GF-D8 (cell line): ENCODE results near the gene GNG7.
A peak's percentile ranks its signal among the peaks of the same experiment; 100 is the strongest.
"Not testable (repeated sequence)": the region's sequence is repeated elsewhere in the genome, so short reads cannot be mapped to it uniquely, and the experiment has no call there.

Source experiments
- DNase-seq: peaks from one replicate; lab custom pipeline; 2025; lab: John Stamatoyannopoulos, UW

The GNG7 gene

DNA sequence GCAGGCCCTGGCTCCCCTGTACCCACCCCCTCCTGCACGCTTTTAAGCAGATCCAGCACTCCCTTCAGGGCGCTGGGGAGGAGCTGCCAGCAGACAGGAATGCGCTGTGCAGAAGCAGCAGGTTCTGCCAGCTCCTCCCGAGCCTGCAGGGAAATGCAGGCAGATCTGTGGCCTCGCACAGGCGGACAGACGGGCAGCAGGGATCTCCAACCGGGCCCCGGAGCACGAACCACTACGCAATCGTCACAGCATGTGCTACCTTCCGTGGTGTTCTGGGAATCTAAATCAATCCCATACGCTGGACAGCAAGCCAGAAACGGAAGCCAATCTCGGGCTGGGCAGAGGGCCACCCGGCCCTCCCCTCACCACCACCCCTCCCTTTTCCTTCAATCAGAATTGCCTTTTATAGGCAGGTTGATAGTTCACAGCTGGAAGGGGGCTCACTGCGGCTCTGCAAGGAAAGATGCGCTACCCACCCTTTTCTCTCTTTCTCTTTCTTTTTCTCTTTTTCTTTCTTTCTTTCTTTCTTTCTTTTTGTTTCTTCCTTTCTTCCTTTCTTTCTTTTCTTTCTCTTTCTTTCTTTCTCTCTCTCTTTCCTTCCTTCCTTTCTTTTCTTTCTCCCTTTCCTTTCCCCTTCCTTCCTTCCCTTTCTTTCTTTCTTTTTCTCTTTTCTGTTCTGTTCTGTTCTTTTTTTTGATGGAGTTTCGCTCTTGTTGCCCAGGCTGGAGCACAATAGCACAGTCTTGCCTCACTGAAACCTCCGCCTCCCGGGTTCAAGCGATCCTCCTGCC lies 99.9 kb downstream of the GNG7 start:
- DNase-seq = no peak

DNA sequence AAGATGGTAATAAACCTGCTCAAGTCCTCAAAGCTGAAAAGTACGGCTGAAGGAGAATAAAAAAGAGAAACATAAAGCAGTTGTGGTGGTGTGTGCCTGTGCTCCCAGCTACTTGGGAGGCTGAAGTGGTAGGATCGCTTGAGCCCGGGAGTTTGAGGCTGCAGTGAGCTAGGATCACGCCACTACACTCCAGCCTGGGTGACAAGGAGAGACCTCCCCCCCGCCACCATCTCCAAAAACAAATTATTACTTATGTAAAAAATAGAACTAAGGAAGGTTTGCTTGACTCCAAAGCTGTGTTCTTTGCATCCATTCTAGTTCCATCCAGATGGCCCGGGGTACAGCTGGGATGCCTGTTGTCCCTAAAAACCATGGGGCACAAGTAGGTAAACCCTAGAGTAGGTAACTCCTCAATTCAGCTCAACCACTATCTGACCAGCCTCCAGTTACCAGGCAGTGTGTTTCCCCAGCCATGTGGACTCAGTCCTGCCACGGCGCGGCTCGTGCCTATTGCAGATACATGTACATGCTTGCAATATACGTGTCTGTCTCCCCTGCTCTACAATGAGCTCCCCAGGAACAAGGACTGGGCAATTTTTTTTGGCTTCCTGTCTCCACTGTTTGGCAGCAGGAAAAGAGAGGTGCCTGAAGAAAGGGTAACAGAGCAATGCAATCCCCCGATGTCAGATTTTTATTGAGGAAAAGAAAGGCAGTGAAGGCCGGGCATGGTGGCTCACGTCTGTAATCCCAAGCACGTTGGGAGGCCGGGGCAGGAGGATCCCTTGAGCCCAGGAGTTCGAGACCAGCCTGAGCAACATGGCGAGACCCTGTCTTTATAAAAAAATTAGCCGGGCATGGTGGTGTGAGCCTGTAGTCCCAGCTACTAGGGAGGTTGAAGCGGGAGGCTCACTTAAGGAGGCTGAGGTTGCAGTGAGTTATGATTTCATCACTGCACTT lies 101.3 kb downstream of the GNG7 start:
- no peak for DNase-seq

DNA sequence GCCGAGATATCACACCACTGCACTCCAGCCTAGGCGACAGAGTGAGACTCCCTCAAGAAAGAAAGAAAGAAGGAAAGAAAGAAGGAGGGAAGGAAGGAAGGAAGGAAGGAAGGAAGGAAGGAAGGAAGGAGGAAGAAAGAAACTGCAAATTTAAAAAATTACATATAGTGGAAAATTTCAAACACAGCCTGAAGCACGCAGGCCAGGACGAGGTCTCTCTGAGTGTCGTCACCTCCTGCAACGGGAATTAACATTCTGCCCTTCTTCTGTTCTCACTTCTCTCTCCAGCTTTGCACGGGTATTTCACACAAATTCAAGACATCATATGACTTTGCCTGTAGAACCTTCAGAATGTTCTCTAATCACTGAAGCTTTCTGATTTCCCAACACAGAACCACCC lies 108.2 kb downstream of the GNG7 start:
- no peak for DNase-seq

DNA sequence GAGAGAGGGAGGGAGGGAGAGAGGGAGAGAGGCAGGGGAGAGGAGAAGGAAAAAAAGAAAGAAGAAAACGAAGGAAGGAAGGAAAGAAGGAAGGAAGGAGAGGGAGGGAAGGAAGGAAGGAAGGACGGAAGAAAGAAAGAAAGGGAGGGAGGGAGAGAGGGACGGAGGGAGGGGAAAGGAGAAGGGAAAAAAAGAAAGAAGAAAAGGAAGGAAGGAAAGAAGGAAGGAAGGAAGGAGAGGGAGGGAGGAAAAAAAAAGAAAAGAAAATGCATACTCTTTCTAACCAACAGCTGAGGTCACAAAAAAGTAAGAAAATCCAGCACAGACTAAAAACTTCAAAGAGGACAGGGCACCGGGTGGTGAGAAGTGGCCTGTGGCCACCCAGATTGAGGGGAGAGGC lies 109.7 kb downstream of the GNG7 start:
- DNase-seq = no peak

DNA sequence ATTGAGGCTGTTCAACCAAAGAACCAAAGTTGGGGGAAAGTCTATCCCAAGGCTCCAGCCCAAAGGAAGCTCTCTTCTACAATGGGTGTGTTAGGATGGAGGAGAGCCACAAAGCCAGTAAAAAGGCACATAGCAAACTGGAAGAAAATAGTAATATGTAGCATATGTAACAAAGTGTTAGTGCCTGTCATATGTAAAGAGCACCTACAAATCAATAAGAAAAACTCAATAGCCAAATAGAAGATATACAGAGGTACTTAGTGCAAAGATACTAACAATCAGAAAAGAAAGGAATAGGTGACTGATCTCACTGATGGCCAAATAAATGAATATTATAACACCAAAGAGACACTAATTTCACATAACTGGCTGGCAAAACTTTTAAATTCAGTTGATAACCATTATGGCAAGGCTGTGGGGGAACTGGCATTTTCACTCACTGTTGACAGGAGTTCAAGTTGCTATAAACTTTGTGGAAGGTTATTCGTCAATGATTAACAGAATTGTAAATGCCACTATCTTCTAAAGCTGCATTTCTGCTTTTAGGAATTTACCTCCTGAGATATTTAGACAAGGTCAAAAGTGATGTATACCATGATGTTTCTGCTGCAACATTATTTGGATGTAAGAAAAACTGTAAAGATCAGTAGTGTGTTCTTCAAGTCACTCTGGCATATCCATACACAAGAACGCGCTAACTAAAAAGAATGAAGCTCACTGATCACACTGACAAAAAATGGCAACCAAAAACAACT lies 110.8 kb downstream of the GNG7 start:
- DNase-seq = no peak

DNA sequence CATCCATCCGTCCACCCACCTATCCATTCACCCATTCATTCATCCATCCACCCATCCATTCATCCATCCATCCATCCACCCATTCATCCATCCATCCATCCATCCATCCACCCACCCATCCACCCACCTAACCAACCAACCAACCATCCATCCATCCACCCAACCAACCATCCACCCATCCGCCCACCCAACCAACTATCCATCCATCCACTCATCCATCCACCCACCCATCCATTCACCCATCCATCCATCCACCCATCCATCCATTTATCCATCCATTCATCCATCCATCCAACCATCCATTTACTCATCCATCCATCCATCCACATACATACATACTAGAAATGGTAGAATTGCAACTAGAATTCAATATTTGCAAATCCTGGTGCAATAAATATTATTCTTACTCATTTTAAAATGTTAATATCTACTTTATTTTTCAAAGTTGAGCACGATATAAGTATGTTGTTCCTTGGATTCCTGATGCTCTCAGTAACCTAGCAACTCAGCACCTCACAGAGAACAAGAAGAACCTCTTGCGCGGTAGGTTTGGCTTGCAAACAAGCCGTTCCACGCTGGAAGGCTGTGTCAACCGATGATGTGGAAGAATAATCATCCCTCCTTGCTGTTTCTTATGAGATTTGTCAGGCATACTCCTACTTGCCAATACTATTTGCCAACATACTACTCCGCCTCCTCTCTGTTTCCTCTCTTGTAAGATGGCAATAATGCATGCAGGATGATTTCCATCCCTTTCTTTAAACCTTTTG lies 111.7 kb downstream of the GNG7 start:
- DNase-seq = no peak

DNA sequence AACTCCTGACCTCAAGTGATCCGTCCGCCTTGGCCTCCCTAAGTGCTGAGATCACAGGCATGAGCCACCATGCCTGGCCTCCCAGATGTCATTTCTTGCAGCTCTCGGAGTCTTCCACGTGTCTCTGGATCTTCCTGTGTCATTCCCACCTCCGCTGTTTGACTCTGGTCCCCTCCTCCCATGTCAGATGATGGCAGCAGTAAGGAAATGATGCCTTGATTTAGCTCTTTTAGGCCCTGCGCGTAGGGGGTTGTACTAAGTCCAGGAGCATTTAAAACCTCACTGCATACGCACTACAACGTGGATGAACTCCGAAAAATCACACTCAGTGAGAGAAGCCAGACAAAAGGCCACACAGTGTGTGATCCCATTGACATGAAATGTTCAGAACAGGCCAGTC lies 113.1 kb downstream of the GNG7 start:
- DNase-seq = no peak

DNA sequence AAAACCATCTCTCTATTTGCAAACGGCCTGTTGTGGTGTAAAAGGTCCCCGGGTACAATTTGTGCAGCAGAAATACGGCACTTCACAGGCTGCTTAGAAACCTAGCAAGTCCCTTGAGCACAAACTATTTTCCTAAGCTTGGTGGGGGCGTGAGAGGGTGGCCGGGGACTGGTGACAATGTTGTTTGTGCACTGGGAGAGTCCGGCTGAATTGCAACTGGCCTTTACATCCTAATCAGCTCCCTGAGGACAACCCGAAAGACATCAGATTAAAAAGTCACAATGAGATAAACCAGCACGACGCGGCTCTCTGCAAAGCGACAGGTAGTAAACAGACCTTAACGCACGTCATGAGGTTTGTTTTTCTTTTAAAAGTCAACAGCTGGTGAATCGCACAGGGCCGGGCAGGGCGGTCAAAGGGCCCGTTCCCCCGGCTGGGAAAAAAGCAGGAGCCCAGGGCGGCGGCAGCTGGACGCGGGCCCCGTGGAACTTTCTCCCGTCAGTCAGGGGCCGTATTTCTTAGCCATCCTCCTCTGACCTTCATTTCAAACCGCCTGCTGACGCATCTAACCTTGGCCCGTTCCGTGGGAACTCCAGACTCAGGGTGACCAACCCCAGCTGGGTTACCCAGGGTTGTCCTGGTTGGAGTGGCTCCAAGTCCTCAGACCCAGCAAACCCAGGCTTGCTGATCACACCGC lies 114.3 kb downstream of the GNG7 start:
- DNase-seq = no peak

DNA sequence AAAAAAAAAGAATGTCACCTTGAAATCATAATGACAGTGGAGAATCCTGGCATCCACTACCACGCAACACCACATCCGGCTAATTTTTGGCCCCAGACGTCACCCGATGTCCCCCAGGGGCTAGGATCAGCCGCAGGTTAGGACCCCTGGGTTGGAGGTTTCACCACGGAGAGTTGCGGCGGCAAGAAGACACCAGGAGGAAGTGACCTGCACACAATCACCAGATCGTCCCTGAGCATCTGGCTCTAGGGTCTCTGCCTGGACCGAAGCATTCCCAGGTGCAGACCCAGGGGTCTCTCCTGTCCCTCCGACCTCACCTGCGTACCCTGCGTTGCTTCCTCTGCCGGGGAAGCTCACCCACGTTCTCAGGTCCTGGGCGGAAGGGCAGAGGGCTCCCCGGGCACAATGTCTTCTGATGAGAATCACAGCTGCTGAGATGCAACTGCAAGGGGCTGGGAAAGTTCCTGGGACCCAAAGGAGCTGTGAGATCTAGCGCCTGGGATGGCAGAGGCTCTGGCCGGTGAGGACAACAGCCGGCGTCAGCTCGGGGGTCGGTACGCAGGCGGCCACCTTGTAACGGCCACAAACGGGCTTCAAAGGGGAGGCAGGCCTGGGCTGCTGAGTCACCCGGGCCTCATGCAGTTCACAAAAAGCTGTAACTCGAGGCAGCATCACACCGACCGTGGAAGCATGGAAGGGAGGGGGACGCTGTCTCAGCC lies 115.3 kb downstream of the GNG7 start:
- no peak for DNase-seq

DNA sequence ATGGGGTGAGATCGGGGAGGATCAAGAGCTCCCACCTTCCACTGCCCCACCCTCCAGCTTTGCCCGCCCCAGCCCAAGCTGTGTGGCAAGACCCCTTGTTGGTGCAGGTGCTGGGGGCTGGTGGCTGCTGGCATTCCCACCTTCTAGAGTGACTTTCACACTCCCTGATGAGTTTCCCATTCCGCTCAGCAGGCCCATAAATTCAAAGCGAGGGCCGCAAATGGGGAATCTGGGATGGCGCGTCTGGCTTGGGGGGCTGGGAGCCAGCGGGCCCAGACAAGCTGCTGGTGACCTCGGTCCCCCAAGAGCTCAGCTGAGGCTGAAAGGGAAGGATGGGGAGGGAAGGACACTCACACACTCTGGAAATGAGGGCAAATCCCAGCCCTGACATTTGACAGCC lies 116.3 kb downstream of the GNG7 start:
- DNase-seq = no peak

DNA sequence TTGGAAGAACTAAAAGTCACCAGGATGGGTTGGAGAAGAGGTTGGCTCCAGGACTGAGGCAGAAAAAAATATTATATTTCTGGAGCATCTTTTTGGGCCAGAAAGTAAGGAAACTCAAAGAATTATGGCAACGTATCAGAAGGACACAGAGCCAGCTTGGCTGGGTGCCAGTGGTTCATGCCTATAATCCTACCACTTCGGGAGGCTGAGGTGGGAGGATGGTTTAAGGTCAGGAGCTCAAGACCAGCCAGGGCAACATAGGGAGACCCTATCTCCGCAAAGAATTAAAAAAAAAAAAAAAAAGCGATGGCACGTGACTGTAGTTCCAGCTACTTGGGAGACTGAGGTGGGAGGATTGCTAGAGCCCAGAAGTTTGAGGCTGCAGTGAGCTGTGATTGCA lies 118.5 kb downstream of the GNG7 start:
- DNase-seq = no peak

DNA sequence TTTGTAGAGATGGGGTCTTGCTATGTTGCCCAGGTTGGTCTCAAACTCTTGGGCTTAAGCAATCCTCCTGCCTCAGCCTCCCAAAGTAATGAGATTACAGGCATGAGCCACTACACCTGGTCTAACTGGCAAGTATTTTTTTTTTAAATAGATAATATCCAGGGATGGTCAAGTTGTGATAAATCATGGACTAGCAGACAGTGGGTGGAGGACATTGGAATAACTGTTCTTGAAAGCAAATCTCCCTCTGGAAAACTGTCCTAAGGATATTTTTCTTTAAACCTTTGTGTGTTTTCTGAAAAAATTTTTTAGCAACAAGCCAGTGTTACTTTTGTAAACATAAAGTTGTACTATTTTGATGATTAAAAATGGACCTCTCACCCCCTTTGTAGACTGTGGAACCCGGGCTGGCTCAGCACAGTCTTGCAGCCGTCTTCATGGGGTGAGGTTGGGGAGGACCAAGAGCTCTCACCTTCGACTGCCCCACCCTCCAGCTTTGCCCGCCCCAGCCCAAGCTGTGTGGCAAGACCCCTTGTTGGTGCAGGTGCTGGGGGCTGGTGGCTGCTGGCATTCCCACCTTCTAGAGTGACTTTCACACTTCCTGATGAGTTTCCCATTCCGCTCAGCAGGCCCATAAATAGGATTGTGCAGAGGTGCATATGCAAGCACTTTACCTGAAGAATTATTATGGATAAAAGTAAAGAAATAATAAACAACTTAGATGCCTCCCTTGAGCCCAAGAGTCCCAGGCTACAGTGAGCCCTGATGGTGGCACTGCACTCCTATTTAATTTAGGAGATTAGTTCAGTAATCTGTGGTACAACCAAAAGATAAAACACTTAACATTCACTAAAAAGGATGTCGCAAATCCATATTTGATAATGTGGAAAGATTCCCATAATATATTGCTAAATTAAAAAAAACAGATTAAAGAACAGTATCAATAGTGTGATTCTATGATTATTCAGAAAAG lies 119.2 kb downstream of the GNG7 start:
- no peak for DNase-seq

DNA sequence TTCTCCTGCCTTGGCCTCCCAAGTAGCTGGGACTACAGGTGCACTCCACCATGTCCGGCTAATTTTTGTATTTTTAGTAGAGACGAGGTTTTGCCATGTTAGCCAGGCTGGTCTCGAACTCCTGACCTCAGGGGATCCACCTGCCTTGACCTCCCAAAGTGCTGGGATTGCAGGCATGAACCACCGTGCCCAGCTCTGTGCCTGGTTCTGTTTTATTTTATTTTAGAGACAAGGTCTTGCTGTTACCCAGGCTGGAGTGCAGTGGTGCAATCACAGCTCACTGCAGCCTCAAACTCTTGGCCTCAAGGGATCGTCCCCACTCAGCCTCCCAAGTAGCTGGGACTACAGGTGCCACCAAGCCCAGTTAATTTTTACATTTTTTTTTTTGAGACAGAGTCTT lies 122.1 kb downstream of the GNG7 start:
- not testable (repeated sequence) for DNase-seq

DNA sequence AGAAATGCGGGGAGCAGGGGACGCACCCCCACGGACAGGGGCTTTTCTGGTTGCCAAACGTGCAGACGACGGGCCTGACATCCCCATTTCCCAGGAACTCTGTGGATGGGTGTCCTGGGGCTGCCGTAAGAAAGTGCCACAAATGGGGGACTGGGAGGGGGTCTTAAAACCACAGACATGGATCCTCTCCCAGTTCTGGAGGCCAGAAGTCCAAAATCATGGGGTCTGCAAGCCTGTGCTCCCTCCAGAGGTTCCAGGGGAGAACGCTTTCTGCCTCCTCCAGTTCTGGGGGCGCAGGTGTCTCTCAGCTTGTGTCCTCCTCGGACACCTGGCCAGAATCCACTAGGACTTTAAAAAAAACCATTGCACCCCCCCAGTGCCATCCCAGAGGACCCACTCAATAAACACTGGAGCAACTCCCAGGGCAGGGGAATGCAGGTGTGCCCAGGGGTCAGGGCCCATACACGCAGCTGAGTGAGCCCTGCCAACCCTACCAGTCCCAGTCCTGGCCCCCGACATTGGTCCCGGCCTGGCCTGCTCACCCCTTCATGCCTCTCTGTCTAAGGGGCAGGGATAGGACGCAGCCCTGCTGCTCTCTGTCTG lies 122.7 kb downstream of the GNG7 start:
- DNase-seq = no peak

DNA sequence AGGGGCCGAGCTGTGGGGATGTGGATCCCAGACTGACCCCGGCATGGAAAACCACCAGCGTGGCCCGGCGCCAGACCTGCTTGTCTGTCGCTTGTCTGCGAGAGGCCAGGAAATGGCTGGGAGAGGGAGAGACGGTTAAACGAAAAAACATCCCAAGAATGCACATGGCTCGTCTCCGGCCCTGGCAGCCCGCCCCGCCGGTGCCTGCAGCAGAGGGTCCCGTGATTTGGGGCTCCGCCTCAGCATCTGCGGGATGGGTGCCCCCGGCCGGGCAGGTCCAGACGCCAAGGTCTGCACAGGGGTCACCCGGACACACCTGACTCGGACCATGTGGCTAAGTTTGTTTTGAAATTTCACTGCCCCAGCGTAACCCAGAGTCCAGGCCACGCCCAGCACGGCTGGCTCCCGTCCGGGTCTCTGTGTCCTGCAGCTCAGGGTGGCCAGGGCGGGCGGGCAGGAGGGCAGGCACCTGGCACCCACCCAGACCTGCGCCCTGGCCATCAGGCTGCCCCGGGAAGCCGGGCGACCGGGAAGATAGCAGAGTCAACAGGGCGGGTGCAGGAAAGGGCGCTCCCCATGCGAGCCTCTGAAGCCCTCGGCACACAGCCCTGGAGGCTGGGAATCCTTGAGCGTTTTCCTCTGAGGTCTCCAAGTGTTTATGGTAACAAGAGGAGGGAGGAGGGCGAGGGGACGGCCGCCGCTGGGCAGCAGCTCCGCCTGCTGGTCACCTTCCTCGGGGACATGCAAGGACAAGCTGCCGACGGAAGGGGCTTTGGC lies 123.4 kb downstream of the GNG7 start:
- peak; percentile 38 for DNase-seq

DNA sequence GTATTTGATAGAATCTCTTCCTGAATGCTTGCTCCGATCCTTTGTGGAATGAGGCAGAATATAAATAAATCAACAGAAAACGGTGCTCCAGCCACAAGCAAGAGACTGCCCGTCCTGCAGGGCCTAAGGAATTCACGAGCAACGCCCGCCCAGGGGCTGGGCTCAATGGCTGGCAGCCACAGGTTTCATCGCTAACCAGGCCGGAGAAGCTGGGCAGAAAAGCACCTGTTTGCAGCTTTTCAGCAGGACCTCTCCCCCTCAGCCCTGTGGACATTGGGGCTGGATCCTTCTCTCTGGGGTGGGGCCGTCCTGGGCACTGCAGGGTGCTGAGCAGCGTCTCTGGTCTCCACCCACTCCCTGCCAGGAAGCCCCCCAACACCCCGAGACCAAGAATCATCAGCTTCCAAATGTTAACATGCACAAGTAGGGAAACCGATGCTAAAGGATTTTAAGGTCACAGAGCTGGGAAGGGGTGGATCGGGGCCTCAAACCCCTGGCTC lies 124.1 kb downstream of the GNG7 start:
- no peak for DNase-seq

DNA sequence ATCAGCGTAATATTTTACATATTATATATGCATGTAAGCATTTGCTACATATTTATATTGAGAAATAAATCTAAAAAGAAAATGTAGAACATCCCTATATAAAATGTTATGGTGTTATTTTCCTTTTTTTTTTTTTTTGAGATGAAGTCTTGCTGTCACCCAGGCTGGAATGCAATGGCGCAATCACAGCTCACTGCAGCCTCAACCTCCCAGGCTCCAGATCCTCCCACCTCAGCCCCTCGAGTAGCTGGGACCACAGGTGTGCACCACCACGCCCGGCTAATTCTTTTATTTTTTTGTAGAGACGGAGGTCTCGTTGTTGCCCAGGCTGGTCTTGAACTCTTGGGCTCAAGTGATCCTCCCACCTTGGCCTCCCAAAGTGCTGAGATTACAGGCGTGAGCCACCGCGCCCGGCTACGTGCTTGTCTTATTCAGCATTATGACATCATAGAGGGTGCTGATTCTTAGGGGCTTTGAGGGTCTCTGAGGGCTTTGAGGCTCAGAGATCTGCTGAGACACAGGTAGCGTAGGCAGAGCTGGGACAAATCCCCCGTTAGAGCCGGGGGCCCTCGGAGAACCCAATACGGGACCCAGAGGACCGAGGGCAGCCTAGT lies 124.7 kb downstream of the GNG7 start:
- DNase-seq = no peak
